MM.1S (cell line): Measurements from ENCODE around the gene SPHK2.

Experiments used
- DNase-seq: peaks from one replicate; pipeline ENCODE4 v3.0.0-alpha.2; 2015
- H2AFZ ChIP-seq: fragments of 300-600 bp; sonication (generic); 2 replicates; pipeline ENCODE4 v1.6.0; 2016; ENCODE audit warnings: antibody characterized with exemption, low read length
- H3F3A ChIP-seq: fragments of 300-600 bp; sonication (generic); 2 replicates; pipeline ENCODE4 v1.6.1; 2016; ENCODE audit warnings: mild to moderate bottlenecking, antibody characterized with exemption, low read length, moderate library complexity, mixed read lengths; ENCODE audit not compliant: insufficient read depth
- H3K27ac ChIP-seq: fragments of 300-600 bp; sonication (generic); 2 replicates; pipeline ENCODE4 v1.5.1; 2016; ENCODE audit warnings: mild to moderate bottlenecking, low read length
- H3K27me3 ChIP-seq: fragments of 300-600 bp; sonication (generic); replicated peaks from 2 replicates; pipeline ENCODE4 v1.6.0; 2016; ENCODE audit warnings: low read length; ENCODE audit not compliant: insufficient read depth
- H3K36me3 ChIP-seq: fragments of 300-600 bp; sonication (generic); replicated peaks from 2 replicates; pipeline ENCODE4 v1.6.1; 2016; ENCODE audit warnings: mild to moderate bottlenecking, low read length, mixed read lengths; ENCODE audit not compliant: insufficient read depth
- H3K4me1 ChIP-seq: fragments of 300-600 bp; sonication (generic); 2 replicates; pipeline ENCODE4 v1.6.1; 2016; ENCODE audit warnings: low read length, mixed read lengths
- H3K4me2 ChIP-seq: fragments of 300-600 bp; sonication (generic); 2 replicates; pipeline ENCODE4 v1.6.0; 2016; ENCODE audit warnings: low read depth, low read length
- H3K4me3 ChIP-seq: fragments of 300-600 bp; sonication (generic); 2 replicates; pipeline ENCODE4 v1.5.1; 2016; ENCODE audit warnings: low read length, mixed read lengths
- H3K79me2 ChIP-seq: fragments of 300-600 bp; sonication (generic); 2 replicates; pipeline ENCODE4 v1.6.1; 2016; ENCODE audit warnings: mixed run types, low read length, mixed read lengths
- H3K9ac ChIP-seq: fragments of 300-600 bp; sonication (generic); 2 replicates; pipeline ENCODE4 v1.6.1; 2016; ENCODE audit warnings: low read length, mixed read lengths
- H3K9me2 ChIP-seq: fragments of 300-600 bp; sonication (generic); replicated peaks from 2 replicates; pipeline ENCODE4 v1.6.1; 2016; ENCODE audit warnings: mild to moderate bottlenecking, low read length, mixed read lengths; ENCODE audit not compliant: insufficient read depth
- H3K9me3 ChIP-seq: fragments of 300-600 bp; sonication (generic); replicated peaks from 2 replicates; pipeline ENCODE4 v1.6.1; 2016; ENCODE audit warnings: mild to moderate bottlenecking, low read length, mixed read lengths; ENCODE audit not compliant: insufficient read depth
- H4K20me1 ChIP-seq: fragments of 300-600 bp; sonication (generic); 2 replicates; pipeline ENCODE4 v1.6.1; 2016; ENCODE audit warnings: mild to moderate bottlenecking, low read length, moderate library complexity, mixed read lengths; ENCODE audit not compliant: insufficient read depth
- EZH2 ChIP-seq: fragments of 300-600 bp; sonication (generic); optimal IDR thresholded peaks from 2 replicates; pipeline ENCODE3; 2017; ENCODE audit warnings: low read depth, mild to moderate bottlenecking, antibody characterized with exemption, low read length, mixed read lengths
- EZH2phosphoT487 ChIP-seq: fragments of 300-600 bp; sonication (generic); IDR thresholded peaks from 2 replicates; pipeline ENCODE4 v1.6.1; 2018; ENCODE audit warnings: antibody characterized with exemption, low read length
- TF ChIP-seq, protein P1 (sequence below): fragments of 300-600 bp; sonication (generic); IDR thresholded peaks from 2 replicates; pipeline ENCODE4 v1.5.1; 2016; ENCODE audit warnings: antibody characterized with exemption, low read length, mixed read lengths

Gene SPHK2

DNA sequence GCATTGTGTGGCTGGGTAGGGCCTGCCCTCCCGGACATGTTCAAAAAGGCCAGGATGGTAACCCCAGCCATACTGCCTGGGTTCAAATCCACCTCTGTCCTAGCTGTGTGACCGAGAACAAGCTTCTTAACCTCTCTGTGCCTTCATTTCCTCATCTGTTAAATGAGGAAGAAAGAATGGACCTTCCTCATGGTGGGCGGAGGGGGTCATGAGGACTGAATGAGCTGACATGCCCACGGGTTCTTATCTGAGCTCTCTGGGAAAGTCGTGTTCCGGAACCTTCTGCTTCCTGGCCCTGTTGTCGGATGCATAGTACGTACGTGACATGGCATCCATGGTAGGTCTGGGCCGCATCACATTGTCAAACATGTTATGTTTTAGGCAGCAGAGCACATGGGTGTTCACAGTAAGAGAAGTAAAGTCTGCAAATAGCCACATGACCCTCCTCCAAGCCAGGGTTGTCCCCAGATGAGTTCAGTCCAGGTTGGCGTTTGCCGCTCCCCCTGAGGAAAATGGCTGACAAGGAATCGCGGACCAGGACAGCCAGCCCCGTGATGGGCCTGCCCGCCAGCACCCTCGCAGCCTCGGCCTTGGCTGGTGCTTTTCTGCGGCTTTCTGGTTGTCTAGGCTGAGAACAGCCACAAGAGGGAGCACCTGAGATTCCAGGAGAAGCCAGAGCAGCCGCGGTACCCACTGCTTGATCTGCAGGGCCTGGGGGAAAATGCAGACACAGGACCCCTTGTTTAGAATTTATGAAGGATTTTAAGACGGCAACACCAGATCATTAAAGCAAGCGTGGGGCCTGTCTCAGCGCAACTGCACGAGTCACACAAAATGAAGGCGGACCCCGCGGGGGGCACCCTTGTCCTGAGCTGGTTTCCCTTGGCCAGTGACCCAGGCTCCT lies 55.9 kb downstream of the SPHK2 start:
- no peak overlapping the region for H2AFZ ChIP-seq

DNA sequence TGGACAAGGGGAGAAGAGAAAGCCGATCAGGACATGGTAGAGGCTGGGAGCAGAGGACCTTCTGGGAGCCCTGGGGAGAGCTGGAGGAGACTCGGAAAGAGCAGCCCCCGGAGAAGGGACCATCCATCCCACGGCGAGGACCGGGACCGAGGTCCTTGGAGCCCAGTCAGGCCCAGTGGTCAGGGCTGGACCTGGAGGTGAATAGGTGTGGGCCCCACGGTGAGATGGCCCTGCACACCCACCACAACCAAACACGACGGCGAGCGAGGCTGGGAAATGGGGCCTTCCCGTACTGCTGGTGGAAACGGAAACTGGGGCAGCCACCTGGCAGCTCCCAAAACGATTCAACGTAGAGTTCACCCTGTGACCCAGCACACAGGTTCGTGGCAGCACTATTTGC lies 57.2 kb downstream of the SPHK2 start:
- H3K9me2 ChIP-seq: no peaks in the 10 kb centered on the region
- no peak overlapping the region for H3K4me3 ChIP-seq
- no peak for DNase-seq
- no peak overlapping the region for H3K4me2 ChIP-seq
- peaks cover 92% of the 10 kb centered on the region for H3K27me3 ChIP-seq
- no peaks in the 10 kb centered on the region for H4K20me1 ChIP-seq
- H3K27ac ChIP-seq: no peak overlapping the region
- H3K79me2 ChIP-seq: no peaks in the 10 kb centered on the region
- no peak overlapping the region for H3K9ac ChIP-seq
- H3K9me3 ChIP-seq: no peaks in the 10 kb centered on the region
- no peak for TF ChIP-seq EZH2phosphoT487
- TF ChIP-seq EZH2: no peak
- TF ChIP-seq, protein P1, sequence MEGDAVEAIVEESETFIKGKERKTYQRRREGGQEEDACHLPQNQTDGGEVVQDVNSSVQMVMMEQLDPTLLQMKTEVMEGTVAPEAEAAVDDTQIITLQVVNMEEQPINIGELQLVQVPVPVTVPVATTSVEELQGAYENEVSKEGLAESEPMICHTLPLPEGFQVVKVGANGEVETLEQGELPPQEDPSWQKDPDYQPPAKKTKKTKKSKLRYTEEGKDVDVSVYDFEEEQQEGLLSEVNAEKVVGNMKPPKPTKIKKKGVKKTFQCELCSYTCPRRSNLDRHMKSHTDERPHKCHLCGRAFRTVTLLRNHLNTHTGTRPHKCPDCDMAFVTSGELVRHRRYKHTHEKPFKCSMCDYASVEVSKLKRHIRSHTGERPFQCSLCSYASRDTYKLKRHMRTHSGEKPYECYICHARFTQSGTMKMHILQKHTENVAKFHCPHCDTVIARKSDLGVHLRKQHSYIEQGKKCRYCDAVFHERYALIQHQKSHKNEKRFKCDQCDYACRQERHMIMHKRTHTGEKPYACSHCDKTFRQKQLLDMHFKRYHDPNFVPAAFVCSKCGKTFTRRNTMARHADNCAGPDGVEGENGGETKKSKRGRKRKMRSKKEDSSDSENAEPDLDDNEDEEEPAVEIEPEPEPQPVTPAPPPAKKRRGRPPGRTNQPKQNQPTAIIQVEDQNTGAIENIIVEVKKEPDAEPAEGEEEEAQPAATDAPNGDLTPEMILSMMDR: no peak
- no peaks in the 10 kb centered on the region for H3K36me3 ChIP-seq
- no peaks in the 10 kb centered on the region; the same call in 1 of the 2 replicates for H3K4me1 ChIP-seq
- no peaks in the 10 kb centered on the region for H3F3A ChIP-seq
- no peak overlapping the region for H2AFZ ChIP-seq

More for the DNA sequence above, 55.9 kb downstream of the SPHK2 start:
- peaks cover 79% of the 10 kb centered on the region for H3K27me3 ChIP-seq
- H3K9me3 ChIP-seq: no peaks in the 10 kb centered on the region
- no peak overlapping the region; the same call in 1 of the 2 replicates for H3K4me2 ChIP-seq
- no peaks in the 10 kb centered on the region; the same call in 1 of the 2 replicates for H3K4me1 ChIP-seq
- TF ChIP-seq, protein P1: peak; percentile 86
- TF ChIP-seq EZH2: no peak
- H3K4me3 ChIP-seq: no peak overlapping the region
- no peak overlapping the region for H3K9ac ChIP-seq
- H4K20me1 ChIP-seq: no peaks in the 10 kb centered on the region
- H3K27ac ChIP-seq: no peak overlapping the region
- no peaks in the 10 kb centered on the region for H3K36me3 ChIP-seq
- no peaks in the 10 kb centered on the region for H3K79me2 ChIP-seq
- peak; percentile 70 for DNase-seq
- H3K9me2 ChIP-seq: no peaks in the 10 kb centered on the region
- no peaks in the 10 kb centered on the region for H3F3A ChIP-seq

DNA sequence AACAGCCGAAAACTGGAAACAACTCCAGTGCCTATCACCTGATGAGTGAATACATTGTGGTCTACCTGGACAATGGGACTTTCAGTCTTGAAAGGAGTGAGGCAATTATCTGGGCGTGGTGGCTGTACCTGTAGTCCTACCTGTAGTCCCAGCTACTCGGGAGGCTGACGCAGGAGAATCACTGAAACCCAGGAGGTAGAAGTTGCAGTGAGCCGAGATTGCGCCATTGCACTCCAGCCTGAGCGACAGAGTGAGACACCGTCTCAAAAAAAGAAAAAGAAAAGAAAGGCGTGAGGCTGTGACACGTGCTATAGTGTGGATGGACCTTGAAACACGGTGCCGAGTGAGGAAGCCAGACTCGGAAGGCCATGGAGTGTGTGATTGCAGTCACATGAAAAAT lies 57.6 kb downstream of the SPHK2 start:
- no peak overlapping the region for H2AFZ ChIP-seq
- no peaks in the 10 kb centered on the region for H3K79me2 ChIP-seq
- no peaks in the 10 kb centered on the region for H3F3A ChIP-seq
- no peak overlapping the region for H3K4me2 ChIP-seq
- H4K20me1 ChIP-seq: no peaks in the 10 kb centered on the region
- no peak for DNase-seq
- H3K9ac ChIP-seq: no peak overlapping the region
- H3K27ac ChIP-seq: no peak overlapping the region
- H3K4me1 ChIP-seq: no peaks in the 10 kb centered on the region; the same call in 1 of the 2 replicates
- H3K36me3 ChIP-seq: no peaks in the 10 kb centered on the region
- H3K9me3 ChIP-seq: no peaks in the 10 kb centered on the region
- H3K27me3 ChIP-seq: peaks cover 95% of the 10 kb centered on the region
- H3K4me3 ChIP-seq: no peak overlapping the region
- no peaks in the 10 kb centered on the region for H3K9me2 ChIP-seq
- TF ChIP-seq, protein P1: no peak
- TF ChIP-seq EZH2: no peak
- no peak for TF ChIP-seq EZH2phosphoT487
